ENCODE results near the gene USP4.

The USP4 gene

DNA sequence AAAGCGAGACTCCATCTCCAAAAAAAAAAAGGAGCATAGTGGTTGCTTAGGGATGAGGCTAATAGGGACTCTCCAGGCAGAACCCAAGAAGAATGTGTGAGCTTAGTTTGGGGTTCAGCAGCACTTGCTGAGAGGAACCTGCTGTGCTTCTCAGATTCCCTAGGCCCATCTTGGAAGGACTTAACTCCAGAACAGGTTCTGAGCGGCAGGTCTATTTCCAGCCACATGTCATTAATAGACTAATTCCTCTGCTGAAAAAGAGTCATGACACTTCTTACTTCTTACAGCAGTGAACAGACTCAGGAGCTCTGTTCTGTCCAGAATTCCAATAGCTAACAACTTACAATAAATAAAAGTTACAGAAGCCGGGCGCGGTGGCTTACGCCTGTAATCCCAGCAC is 49.4 kb upstream of the USP4 start:
- H3K4me3 ChIP-seq (ENCODE audit: low read depth, low read length): no peak overlapping the region
- ChIA-PET POLR2A (interaction anchor here (1.3 kb wide), 1 partner anchor 23 kb away, joined by 3 read pairs; the partner anchor contains the start of genes RHOA and TCTA), CTCF (no interaction called here)
- no peaks in the 10 kb centered on the region for H3K9me3 ChIP-seq (ENCODE audit: control insufficient read depth, insufficient read depth, low read depth, low read length)
- H3K27ac ChIP-seq (ENCODE audit: extremely low read depth, low read depth, low read length): no peak overlapping the region
- H3K36me3 ChIP-seq (ENCODE audit: control insufficient read depth in 2 of 2, insufficient read depth in 1 of 2, low read length in 2 of 2): peaks cover 0 to 3% of the 10 kb centered on the region in 2 experiments; a peak in 2 of 3 replicates
- TF ChIP-seq ZBTB20 (tag by site-specific recombination; IDR thresholded peaks at IDR 0.05): no peak
- TF ChIP-seq, protein P1, sequence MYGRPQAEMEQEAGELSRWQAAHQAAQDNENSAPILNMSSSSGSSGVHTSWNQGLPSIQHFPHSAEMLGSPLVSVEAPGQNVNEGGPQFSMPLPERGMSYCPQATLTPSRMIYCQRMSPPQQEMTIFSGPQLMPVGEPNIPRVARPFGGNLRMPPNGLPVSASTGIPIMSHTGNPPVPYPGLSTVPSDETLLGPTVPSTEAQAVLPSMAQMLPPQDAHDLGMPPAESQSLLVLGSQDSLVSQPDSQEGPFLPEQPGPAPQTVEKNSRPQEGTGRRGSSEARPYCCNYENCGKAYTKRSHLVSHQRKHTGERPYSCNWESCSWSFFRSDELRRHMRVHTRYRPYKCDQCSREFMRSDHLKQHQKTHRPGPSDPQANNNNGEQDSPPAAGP (tag by site-specific recombination; IDR thresholded peaks at IDR 0.05): no peak
- no peak for TF ChIP-seq ZNF558 (tag by site-specific recombination; IDR thresholded peaks at IDR 0.05)
- TF ChIP-seq, protein P2, sequence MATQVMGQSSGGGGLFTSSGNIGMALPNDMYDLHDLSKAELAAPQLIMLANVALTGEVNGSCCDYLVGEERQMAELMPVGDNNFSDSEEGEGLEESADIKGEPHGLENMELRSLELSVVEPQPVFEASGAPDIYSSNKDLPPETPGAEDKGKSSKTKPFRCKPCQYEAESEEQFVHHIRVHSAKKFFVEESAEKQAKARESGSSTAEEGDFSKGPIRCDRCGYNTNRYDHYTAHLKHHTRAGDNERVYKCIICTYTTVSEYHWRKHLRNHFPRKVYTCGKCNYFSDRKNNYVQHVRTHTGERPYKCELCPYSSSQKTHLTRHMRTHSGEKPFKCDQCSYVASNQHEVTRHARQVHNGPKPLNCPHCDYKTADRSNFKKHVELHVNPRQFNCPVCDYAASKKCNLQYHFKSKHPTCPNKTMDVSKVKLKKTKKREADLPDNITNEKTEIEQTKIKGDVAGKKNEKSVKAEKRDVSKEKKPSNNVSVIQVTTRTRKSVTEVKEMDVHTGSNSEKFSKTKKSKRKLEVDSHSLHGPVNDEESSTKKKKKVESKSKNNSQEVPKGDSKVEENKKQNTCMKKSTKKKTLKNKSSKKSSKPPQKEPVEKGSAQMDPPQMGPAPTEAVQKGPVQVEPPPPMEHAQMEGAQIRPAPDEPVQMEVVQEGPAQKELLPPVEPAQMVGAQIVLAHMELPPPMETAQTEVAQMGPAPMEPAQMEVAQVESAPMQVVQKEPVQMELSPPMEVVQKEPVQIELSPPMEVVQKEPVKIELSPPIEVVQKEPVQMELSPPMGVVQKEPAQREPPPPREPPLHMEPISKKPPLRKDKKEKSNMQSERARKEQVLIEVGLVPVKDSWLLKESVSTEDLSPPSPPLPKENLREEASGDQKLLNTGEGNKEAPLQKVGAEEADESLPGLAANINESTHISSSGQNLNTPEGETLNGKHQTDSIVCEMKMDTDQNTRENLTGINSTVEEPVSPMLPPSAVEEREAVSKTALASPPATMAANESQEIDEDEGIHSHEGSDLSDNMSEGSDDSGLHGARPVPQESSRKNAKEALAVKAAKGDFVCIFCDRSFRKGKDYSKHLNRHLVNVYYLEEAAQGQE (tag by site-specific recombination; IDR thresholded peaks at IDR 0.05): no peak
- TF ChIP-seq ZSCAN5A (tag by site-specific recombination; IDR thresholded peaks at IDR 0.05): no peak
- no peak for TF ChIP-seq ZNF302 (tag by site-specific recombination; IDR thresholded peaks at IDR 0.05; ENCODE audit: low read depth)
- no peak for TF ChIP-seq ZNF292 (tag by site-specific recombination; IDR thresholded peaks at IDR 0.05; ENCODE audit: borderline replicate concordance, low read depth)
- no peak for TF ChIP-seq ZNF37A (tag by site-specific recombination; IDR thresholded peaks at IDR 0.05)
- TF ChIP-seq ZFP41 (tag by site-specific recombination; IDR thresholded peaks at IDR 0.05; ENCODE audit: borderline replicate concordance): no peak
- no peak for TF ChIP-seq MEIS1 (CRISPR knock-in tag; IDR thresholded peaks at IDR 0.05; ENCODE audit: borderline replicate concordance)
- TF ChIP-seq ZNF747 (tag by site-specific recombination; IDR thresholded peaks at IDR 0.05): no peak
- no peak for TF ChIP-seq ZBTB7A (tag by site-specific recombination; IDR thresholded peaks at IDR 0.05; ENCODE audit: low read depth)
- no peak for TF ChIP-seq ZNF777 (tag by site-specific recombination; IDR thresholded peaks at IDR 0.05; ENCODE audit: borderline replicate concordance)
- no peak for TF ChIP-seq ZNF404 (tag by site-specific recombination; IDR thresholded peaks at IDR 0.05)
- TF ChIP-seq REPIN1 (tag by site-specific recombination; IDR thresholded peaks at IDR 0.05; ENCODE audit: low read depth): no peak
- TF ChIP-seq ZSCAN23 (tag by site-specific recombination; IDR thresholded peaks at IDR 0.05): no peak
- no peak for TF ChIP-seq ZNF658 (tag by site-specific recombination; IDR thresholded peaks at IDR 0.05)
- no peak for TF ChIP-seq YY1 (tag by site-specific recombination; IDR thresholded peaks at IDR 0.05)
- H3K4me1 ChIP-seq (ENCODE audit: control insufficient read depth, insufficient read depth, low read length): no peaks in the 10 kb centered on the region

- H3K27ac ChIP-seq (ENCODE audit: extremely low read depth, low read depth, low read length): no peak overlapping the region
- no peak overlapping the region for H3K4me3 ChIP-seq (ENCODE audit: low read depth, low read length)
- no peak for TF ChIP-seq ZNF561 (tag by site-specific recombination; IDR thresholded peaks at IDR 0.05; ENCODE audit: borderline replicate concordance)
- no peak for TF ChIP-seq ZNF266 (tag by site-specific recombination; IDR thresholded peaks at IDR 0.05; ENCODE audit: low read depth)
- no peak for TF ChIP-seq SP3 (tag by site-specific recombination; IDR thresholded peaks at IDR 0.05)
- TF ChIP-seq SCRT1 (tag by site-specific recombination; IDR thresholded peaks at IDR 0.05; ENCODE audit: borderline replicate concordance): no peak
- no peak for TF ChIP-seq ZNF133 (tag by site-specific recombination; IDR thresholded peaks at IDR 0.05)
- TF ChIP-seq WT1 (tag by site-specific recombination; IDR thresholded peaks at IDR 0.05): no peak
- no peak for TF ChIP-seq GLIS1 (tag by site-specific recombination; IDR thresholded peaks at IDR 0.05)
- TF ChIP-seq ZNF350 (tag by site-specific recombination; IDR thresholded peaks at IDR 0.05): no peak
- TF ChIP-seq ZNF324 (tag by site-specific recombination; IDR thresholded peaks at IDR 0.05): no peak
- TF ChIP-seq MZF1 (tag by site-specific recombination; IDR thresholded peaks at IDR 0.05; ENCODE audit: borderline replicate concordance): no peak
- TF ChIP-seq ZNF670 (tag by site-specific recombination; IDR thresholded peaks at IDR 0.05; ENCODE audit: low read depth): no peak
- TF ChIP-seq SP2 (tag by site-specific recombination; IDR thresholded peaks at IDR 0.05): no peak
- H3K9me3 ChIP-seq (ENCODE audit: control insufficient read depth, insufficient read depth, low read depth, low read length): no peaks in the 10 kb centered on the region
- H3K36me3 ChIP-seq (ENCODE audit: control insufficient read depth in 2 of 2, insufficient read depth in 1 of 2, low read length in 2 of 2): peaks cover 0 to 3% of the 10 kb centered on the region in 2 experiments; a peak in 2 of 3 replicates
- H3K4me1 ChIP-seq (ENCODE audit: control insufficient read depth, insufficient read depth, low read length): no peaks in the 10 kb centered on the region
- CTCF ChIA-PET: interaction anchor here (0.9 kb wide), 1 partner anchor 48 kb away, joined by 3 read pairs; the partner anchor contains the start of gene USP4
- POLR2A ChIA-PET: interaction anchor here (1.3 kb wide), 1 partner anchor 24 kb away, joined by 3 read pairs; the partner anchor contains the start of genes RHOA and TCTA
Observed at GRCh38 chr3:49388289-49388820, 48.5 kb upstream of the USP4 start.
